Suprapubic skin (tissue), 3 donors: ENCODE results near the gene NPRL2.
A peak's percentile ranks its signal among the peaks of the same experiment; 100 is the strongest.

Experiments
- EP300 ChIP-seq: sonication (generic); formaldehyde crosslinking; IDR thresholded peaks from one replicate; pipeline ENCODE4 v1.6.1; 2017; ENCODE audit warnings: antibody characterized with exemption
- POLR2A ChIP-seq, 2 donors: fragments of 450-650 bp; IDR thresholded peaks; one replicate each; pipeline ENCODE4 v1.6.1; 2017; ENCODE audit warnings: antibody characterized with exemption in 2 of 2, mild to moderate bottlenecking in 2 of 2, moderate library complexity in 2 of 2
- TF ChIP-seq, protein P1 (sequence below), 2 donors: fragments of 200-600 bp in 1 of 2; fragments of 450-650 bp in 1 of 2; sonication (generic) in 1 of 2; IDR thresholded peaks; one replicate each; pipeline ENCODE4 v1.5.1; 2016 to 2019; ENCODE audit warnings: antibody characterized with exemption in 2 of 2, mild to moderate bottlenecking in 1 of 2, moderate library complexity in 1 of 2

DNA sequence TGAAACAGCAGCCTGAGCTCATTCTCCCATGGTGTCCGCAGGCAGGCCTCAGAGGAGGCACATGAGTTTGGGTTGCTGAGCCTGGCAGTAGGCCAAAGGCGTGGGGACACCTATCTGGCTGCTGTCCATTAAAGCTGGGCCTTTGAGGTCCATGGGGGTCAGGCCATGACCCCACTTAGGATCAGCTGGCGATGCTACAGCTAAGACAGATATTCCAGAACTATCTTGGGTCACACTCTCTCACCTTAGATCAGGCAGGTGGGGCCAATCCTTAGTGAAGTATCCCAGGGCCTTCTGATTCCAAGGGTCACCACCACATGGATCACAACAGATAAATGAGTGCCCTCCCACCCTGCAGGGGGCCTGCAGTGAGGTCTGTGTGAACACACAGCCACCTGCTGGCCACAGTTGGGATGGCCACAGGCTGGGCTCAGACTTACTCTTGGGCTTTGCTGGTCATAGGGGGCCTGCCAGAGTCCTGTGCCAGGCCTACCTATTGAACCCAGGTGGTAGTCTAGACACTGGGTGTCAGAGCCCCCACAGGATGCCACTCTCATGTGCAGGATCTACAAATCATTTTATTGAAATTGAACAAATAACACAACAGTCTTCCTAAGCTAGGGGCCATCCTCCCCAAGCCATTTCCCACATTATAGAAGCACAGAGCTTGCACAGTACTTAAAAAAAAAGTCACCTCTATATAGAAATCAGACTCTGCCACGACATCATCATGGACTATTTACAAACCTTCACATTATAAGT, 26.0 kb downstream of the NPRL2 start:
- TF ChIP-seq POLR2A (IDR thresholded peaks at IDR 0.05) (no peak), EP300 (no peak)
- TF ChIP-seq, protein P1, sequence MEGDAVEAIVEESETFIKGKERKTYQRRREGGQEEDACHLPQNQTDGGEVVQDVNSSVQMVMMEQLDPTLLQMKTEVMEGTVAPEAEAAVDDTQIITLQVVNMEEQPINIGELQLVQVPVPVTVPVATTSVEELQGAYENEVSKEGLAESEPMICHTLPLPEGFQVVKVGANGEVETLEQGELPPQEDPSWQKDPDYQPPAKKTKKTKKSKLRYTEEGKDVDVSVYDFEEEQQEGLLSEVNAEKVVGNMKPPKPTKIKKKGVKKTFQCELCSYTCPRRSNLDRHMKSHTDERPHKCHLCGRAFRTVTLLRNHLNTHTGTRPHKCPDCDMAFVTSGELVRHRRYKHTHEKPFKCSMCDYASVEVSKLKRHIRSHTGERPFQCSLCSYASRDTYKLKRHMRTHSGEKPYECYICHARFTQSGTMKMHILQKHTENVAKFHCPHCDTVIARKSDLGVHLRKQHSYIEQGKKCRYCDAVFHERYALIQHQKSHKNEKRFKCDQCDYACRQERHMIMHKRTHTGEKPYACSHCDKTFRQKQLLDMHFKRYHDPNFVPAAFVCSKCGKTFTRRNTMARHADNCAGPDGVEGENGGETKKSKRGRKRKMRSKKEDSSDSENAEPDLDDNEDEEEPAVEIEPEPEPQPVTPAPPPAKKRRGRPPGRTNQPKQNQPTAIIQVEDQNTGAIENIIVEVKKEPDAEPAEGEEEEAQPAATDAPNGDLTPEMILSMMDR (IDR thresholded peaks at IDR 0.05), result peak; percentile 66 to 89
